Esophagus squamous epithelium (tissue), 4 donors: ENCODE measurements around the gene CABCOCO1.

Source experiments
- POLR2A ChIP-seq, 4 donors: fragments of 450-650 bp; IDR thresholded peaks; one replicate each; pipeline ENCODE4 v1.6.1; 2017; ENCODE audit warnings: antibody characterized with exemption in 4 of 4, mild to moderate bottlenecking in 4 of 4, moderate library complexity in 3 of 4
- TF ChIP-seq, protein P1 (sequence below), 6 experiments: fragments of 450-650 bp in 4 of 6; fragments of 200-600 bp in 2 of 6; sonication (generic) in 2 of 6; IDR thresholded peaks; one replicate each; pipeline ENCODE4 v1.5.1; 2016 to 2019; ENCODE audit warnings: antibody characterized with exemption in 6 of 6, mild to moderate bottlenecking in 4 of 6, moderate library complexity in 4 of 6

DNA sequence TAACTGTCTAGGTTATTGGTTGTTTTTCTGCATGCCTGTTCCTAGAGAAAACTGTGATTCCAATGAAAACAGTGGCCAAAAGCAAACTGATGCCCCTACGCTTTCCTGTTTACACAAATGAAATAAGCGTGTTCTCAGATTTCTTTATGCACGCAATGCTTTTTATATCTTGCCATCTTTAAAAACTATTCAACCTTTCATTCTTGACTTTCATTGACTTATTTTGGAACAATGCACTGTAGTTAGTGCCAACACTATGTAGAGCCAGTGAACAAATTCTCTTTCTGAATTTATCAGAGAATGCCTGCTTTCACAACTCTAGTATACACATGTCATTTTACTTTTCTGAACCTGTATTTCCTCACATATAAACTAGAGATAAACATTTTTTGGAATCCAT is 86.6 kb downstream of the CABCOCO1 start:
- TF ChIP-seq, protein P1, sequence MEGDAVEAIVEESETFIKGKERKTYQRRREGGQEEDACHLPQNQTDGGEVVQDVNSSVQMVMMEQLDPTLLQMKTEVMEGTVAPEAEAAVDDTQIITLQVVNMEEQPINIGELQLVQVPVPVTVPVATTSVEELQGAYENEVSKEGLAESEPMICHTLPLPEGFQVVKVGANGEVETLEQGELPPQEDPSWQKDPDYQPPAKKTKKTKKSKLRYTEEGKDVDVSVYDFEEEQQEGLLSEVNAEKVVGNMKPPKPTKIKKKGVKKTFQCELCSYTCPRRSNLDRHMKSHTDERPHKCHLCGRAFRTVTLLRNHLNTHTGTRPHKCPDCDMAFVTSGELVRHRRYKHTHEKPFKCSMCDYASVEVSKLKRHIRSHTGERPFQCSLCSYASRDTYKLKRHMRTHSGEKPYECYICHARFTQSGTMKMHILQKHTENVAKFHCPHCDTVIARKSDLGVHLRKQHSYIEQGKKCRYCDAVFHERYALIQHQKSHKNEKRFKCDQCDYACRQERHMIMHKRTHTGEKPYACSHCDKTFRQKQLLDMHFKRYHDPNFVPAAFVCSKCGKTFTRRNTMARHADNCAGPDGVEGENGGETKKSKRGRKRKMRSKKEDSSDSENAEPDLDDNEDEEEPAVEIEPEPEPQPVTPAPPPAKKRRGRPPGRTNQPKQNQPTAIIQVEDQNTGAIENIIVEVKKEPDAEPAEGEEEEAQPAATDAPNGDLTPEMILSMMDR (IDR thresholded peaks at IDR 0.05), result no peak
- TF ChIP-seq POLR2A (IDR thresholded peaks at IDR 0.05), result no peak
